GM21360 (cell line): ENCODE data around the gene TLCD5.
A peak's percentile ranks its signal among the peaks of the same experiment; 100 is the strongest.

Experiments
- ATAC-seq: cut with Tn5 transposase; IDR thresholded peaks from one replicate; pipeline ENCODE4 v1.9.1; 2021; ENCODE audit warnings: mild to moderate bottlenecking, moderate library complexity; ENCODE audit not compliant: unreplicated experiment

Gene TLCD5

GRCh38 chr11:120324932-120325810 lies at the start of gene TLCD5:
TSS of gene TLCD5 (plus strand) at chr11:120325299. CDS start at chr11:120327442, 2,143 bp downstream.
- peak; percentile 73 for ATAC-seq

- ATAC-seq: no peak
Measured at GRCh38 chr11:120279502-120279901, 45.6 kb upstream of the TLCD5 start.

DNA sequence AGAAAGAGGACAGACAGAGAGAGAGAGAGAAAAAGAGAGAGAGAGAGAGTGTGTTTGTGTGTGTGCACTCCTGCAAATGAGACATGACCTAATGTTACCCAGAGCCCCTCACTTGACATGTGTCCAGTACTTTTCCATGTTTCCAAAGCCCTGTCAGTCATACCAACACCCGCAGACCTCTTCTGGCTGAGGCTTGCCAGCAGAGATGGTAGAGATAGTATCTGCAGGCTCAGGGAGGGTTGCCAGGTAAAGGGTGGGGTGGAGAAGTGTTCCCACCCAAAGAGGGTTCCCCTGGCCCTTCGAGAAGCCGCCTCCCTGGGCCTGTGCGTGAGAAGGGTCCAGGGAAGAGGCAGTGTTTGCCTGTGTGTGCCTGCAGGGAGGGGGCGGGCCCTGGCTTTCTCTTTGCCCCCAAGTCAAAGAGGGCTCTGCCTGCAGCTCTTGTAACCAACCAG lies 44.5 kb upstream of the TLCD5 start:
- ATAC-seq: no peak

GRCh38 chr11:120281143-120281795 lies 43.8 kb upstream of the TLCD5 start:
- ATAC-seq: no peak

DNA sequence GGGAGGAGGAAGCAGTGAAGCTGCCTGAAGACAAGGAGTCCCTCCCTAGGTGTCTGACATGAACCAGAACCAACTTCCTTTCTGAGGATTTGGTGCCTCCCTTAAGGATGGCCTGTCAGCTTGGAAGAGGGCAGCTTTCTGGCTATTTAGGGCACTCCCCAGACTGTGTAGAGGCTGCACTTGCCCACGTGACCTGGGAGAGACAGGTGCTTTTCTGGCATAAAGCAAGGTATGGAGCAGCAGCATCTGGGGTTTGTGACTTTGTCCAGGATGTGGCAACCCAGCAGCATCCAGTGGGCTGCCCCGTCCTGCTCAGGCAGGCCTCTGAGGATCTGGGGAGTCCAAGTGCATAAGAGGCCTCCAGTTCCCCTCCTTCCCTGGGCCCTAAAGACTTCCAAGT lies 42.0 kb upstream of the TLCD5 start:
- no peak for ATAC-seq

- ATAC-seq: no peak
Measured at GRCh38 chr11:120284272-120284671, 40.8 kb upstream of the TLCD5 start.

DNA sequence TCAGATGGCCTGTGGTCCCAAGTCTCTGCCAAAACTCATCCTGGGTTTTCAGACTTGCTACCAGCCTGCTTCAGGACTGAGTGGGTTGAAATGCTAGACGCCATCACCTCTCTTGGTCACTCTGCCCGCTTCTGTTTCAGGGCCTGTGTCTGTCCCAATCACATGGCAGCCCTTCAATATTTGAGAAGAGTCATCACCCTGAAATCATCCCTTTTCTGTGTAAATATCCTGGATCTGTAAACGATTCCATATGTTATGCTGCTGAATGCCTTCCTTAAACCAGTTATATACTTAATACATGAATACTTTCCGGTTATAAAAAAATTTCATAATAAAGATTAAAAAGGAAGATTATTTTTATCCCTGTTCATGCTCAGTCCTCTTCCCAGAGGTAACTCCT lies 39.8 kb upstream of the TLCD5 start:
- ATAC-seq: no peak

DNA sequence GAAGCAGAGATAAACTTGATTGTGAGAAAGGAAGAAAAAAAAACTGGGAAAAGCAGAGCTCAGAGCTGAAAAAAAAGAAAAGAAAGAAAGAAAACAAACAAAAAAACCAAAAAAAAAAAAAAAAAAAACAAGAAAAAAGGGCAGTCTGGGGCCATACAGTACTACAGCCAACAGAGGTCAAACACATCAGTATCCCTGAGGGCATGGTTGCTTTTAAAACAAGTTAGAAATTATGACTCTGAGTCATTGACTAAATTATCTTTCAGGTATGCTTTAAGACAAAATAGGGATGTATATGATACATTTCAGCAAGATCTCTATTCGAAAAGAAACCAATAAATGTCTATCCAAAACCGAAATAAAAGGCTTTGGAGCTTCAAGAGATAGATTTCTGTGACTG lies 37.1 kb upstream of the TLCD5 start:
- no peak for ATAC-seq

DNA sequence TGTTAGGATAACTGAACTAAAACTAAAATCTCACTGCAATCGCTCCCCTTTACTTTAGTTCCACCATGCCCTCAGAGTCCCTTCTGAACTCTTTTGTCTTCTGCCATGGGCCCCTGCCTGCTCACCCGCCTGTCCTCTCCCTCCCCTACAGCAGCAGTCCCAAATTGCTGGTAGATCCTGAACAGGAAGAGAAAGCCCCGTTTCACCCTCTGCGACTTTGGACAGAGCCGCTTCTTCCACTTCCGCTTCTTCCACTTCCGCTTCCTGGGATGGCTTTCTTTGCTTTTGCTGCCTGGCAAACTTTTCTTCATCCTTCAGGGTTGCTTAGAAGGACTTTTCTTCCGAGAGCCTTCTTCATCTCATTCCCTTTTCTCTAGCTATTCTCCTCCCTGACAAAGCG lies 35.7 kb upstream of the TLCD5 start:
- ATAC-seq: no peak

GRCh38 chr11:120290956-120291355 lies 34.1 kb upstream of the TLCD5 start:
- no peak for ATAC-seq

DNA sequence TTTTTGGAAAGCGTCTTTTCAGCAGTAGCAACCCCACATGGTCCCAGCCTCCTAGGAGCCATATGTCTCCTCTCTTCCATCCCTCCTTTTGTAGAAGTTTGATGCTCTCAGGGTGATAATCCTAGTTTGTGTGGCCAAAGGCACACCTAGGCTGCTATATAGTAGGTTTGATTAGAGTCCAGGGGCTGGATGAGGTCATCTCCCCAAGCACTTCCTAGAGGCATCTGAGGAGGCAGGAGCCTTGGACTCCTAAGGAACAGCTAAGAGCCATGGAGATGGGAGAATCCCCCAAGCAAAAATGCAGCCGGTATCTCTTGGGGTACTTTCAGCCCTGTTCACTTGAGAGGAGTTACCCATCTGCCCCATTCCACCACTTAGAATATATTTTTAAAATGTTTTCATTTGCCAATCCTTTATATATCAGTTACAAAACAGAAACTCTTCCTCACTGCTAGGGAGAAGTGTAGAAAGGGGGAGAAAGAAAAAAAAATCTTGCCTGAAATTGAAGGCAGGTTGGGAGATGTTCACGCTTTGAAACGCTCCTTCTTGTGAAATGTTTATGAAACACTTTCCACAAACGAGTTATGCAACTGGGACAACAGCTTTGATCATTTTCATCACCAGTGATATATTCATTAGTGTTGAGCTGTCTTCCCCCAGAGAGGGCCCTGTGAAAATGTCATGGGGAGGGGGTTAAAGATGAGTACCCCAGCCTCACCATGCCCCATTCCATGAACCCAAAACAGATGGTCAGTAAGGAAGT lies 31.9 kb upstream of the TLCD5 start:
- no peak for ATAC-seq

- ATAC-seq: no peak
Measured at GRCh38 chr11:120294096-120294495, 31.0 kb upstream of the TLCD5 start.

- no peak for ATAC-seq
Measured at GRCh38 chr11:120295099-120295498, 30.0 kb upstream of the TLCD5 start.

GRCh38 chr11:120296554-120296953 lies 28.5 kb upstream of the TLCD5 start:
- no peak for ATAC-seq

GRCh38 chr11:120298461-120298860 lies 26.6 kb upstream of the TLCD5 start:
- ATAC-seq: no peak

DNA sequence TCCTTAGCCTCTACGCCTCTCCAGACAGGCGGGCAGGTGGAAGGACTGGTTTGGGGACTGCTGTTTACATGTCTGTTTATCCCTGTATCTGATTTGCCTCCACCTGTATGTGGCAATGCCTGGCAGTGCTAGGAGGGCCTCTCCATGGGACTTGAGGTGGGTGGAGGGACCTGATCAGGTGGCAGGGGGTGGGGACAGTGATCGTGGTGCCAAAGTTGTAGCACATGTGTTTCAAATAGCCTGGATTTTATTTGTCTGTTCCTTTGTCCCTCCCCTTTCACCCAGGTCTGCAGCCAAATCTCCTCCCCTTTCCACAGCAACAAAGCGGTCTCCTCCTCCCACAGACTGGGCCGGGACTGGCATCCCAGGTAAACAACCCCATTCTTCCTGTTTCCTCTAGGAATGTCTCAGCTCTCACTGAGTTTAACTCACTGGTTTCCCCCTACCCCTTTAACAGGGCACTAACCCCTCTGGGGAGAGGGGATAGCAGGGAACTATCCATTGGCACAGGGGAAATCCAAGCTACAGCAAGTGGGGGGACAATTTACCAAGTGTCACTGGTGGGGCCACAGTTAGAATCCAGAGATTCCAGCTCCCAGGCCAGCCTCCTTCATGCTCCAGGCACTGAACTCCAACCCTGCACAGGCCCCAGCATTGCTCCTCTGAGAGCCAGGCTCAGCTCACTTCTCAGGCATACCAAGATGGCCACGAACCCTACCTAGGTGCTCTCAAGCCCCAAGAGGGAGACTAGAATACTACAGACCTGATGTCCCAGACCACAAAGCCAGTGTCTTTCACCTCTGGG lies 22.9 kb upstream of the TLCD5 start:
- ATAC-seq: no peak

DNA sequence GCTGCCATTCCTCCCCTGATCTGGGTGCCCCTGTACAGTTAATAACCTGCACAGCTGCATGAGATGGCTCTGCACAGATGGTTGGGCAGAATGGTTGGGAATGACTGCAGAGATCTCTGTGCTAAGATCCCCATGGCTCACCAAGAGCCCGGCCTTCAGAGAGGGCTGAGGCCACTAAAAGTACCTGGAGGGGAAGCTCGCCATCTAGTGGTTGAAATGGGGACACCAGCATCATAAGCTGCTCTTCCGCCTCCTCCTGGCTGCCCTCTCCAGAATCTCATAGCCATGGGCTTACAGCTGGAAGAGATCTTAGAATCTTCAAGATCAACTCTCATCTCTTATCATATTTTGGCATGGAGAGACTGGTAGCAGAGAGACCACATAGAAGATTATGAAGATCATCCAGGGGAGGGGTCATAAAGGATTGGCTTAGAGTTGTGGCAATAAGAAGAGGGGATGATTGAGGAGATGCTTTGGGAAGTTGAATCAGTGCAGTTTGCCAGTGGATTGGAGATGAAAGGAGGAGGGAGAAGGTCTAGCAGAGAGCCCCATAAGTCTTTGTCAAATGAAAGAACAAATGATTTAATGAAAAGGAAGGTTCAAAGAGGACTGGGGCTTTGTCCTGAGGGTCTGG lies 22.0 kb upstream of the TLCD5 start:
- ATAC-seq: peak; percentile 78

GRCh38 chr11:120304526-120304925 lies 20.6 kb upstream of the TLCD5 start:
- no peak for ATAC-seq

DNA sequence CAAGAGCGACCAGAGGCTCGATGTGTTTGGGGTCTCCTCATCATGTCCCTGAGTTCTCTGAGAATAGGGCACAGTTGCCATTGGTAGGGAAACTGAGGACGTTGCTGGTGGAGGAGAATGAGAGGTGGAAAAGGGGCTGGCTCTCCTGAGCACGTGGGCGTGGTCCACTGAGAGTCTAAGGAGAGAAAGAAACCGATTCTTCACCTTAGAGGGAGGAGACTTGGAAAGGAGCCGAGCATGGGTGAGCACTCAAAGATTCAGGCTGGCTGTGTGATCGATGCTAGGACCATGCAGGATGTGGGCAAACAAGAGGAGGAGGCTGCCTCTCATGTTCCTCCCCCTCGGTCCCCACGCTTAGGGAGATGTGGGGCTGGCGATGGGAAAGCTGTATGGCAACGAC lies 19.8 kb upstream of the TLCD5 start:
- ATAC-seq: no peak

DNA sequence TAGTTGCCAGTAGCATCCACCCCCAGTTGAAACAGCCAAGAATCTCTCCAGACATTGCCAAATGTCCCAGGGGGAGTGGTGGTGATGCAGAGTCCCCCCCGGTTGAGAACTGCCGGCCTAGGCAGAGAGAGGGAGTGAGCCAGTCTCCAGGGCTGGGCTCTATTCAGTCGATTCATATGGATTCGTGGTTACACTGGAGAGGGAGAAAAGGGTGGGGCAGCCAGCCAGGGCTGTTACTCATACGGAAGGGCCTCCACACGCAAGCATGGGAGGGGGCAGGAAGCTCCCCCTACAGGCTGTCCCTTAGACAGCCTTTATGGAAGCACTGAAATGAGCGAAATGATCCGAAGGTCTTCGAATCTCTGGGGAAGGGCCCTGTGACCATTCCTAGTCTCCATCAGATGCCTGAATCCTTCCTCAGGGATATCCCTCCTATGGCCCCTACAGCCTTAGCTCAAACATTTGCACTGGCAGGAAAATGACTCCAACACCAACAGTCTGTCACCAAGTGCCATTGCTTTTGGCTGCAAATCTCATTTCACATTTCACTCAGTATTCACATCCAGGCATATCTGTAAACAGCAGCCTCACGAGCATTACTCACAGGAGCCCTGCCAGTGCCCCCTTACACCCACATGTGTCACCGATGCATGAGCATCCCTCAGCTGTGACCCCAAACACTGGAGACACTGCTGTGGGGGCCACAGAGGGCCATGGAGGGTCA lies 18.4 kb upstream of the TLCD5 start:
- no peak for ATAC-seq
